Calu3 (cell line): Measurements from ENCODE around the gene PAPPA2. TPM values are rescaled to one million over a fixed set of nuclear protein-coding genes. Genes with fewer than 3 reads are reported as not detected.

Experiments used
- BruUV-seq: library from RNA; stranded (reverse); fragments of 400-500 nt; replicated peaks from 2 replicates; lab custom pipeline; 2021; lab: Mats Ljungman, UMichigan
- CTCF ChIA-PET: fragments of 300-600 bp; sonication (Branson Sonifier 250); formaldehyde crosslinking; loops from one replicate; lab custom pipeline; 2022; ENCODE audit warnings: antibody characterized with exemption; lab: Charles Lee
- DNase-seq: peaks from one replicate; pipeline ENCODE4 v3.0.0; 2022
- H3K27ac Mint-ChIP-seq: one replicate; pipeline ENCODE4 v1.8.0; 2022; ENCODE audit warnings: mixed read lengths; ENCODE audit not compliant: unreplicated experiment
- H3K27me3 Mint-ChIP-seq: one replicate; pipeline ENCODE4 v1.8.0; 2022; ENCODE audit warnings: mixed read lengths; ENCODE audit not compliant: unreplicated experiment
- H3K36me3 Mint-ChIP-seq: one replicate; pipeline ENCODE4 v1.8.0; 2022; ENCODE audit warnings: mild to moderate bottlenecking, moderate library complexity, mixed read lengths; ENCODE audit not compliant: insufficient read depth, unreplicated experiment
- H3K4me1 Mint-ChIP-seq: one replicate; pipeline ENCODE4 v1.8.0; 2022; ENCODE audit warnings: mild to moderate bottlenecking, low read depth, mixed read lengths; ENCODE audit not compliant: unreplicated experiment
- H3K4me3 Mint-ChIP-seq: one replicate; pipeline ENCODE4 v1.8.0; 2022; ENCODE audit warnings: mild to moderate bottlenecking, low read depth, moderate library complexity, mixed read lengths; ENCODE audit not compliant: unreplicated experiment
- H3K9me3 Mint-ChIP-seq: one replicate; pipeline ENCODE4 v1.8.0; 2022; ENCODE audit warnings: low read depth, mixed read lengths; ENCODE audit not compliant: unreplicated experiment
- intact Hi-C: fragments of 100-400 bp; cut with micrococcal nuclease; formaldehyde crosslinking; loops from one replicate; pipeline ENCODE4 v1.10.0; 2022; ENCODE audit not compliant: unreplicated experiment
- total RNA-seq: library from RNA; stranded (reverse); gene quantifications from 2 replicates; pipeline ENCODE4 v1.2.3, GENCODE V29; 2022
- TF ChIP-seq, protein P1 (sequence below): fragments of 200-600 bp; IDR thresholded peaks from one replicate; pipeline ENCODE4 v1.8.0; 2022; ENCODE audit warnings: antibody characterized with exemption; ENCODE audit not compliant: unreplicated experiment

The PAPPA2 gene
- total RNA-seq, 1 experiment from 2014 or later: 0.14 TPM

DNA sequence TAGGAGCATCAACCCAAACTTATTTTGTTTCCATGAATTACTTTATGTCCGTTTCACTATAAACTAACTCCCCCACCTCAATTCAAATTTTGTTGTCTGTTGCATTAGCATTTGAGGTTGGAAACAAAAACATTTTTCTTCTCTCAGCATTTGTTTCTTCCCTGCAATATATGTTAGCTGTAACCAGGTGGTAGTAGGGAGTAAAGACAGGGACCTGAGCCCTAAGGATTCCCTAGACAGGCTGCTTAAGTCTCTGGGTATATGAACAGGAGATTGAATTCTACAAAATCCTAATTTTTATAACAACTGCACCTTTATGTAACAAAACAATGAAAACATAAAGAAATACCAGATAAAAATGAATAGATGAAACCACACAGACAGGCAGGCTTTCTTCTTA is 242.6 kb downstream of the PAPPA2 start:
- BruUV-seq: no TSS peak
- CTCF ChIA-PET: no interaction called here

DNA sequence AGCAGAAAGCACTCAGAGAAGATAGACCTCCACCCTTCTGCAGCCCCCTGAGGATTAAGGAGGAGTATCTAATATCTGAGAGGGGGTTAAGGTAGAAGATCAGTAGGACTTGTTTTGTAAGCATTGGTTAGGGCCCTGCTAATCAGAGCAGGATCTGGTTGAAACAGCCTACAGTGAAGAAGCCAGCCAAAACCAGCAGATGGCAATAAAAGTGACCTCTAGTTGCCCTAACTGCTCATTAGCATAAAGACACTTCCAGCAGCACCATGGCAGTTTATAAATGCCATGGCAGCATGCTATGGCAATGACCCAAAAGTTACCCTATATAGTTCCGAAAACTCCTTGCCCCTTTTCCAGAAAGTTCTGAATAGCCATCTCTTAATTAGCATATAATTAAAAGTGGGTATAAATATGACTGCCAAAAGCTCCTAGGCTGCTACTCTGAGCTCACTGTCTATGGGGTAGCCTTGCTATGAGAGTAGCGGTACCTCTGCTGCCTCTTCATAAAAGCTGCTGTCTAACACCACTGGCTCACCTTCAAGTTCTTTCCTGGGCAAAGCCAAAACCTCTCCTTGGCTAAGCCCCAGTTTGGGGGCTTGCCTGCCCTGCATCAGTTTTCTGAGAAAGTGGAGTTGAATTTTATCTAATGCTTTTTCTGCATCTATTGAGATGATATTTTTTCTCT is 254.2 kb downstream of the PAPPA2 start:
- CTCF ChIA-PET: no interaction called here
- Mint-ChIP-seq H3K4me1 (no peaks in the 10 kb centered on the region), H3K27ac (no peak overlapping the region), H3K27me3 (no peaks in the 10 kb centered on the region), H3K9me3 (no peaks in the 10 kb centered on the region), H3K36me3 (no peaks in the 10 kb centered on the region), H3K4me3 (no peak overlapping the region)
- TF ChIP-seq, protein P1, sequence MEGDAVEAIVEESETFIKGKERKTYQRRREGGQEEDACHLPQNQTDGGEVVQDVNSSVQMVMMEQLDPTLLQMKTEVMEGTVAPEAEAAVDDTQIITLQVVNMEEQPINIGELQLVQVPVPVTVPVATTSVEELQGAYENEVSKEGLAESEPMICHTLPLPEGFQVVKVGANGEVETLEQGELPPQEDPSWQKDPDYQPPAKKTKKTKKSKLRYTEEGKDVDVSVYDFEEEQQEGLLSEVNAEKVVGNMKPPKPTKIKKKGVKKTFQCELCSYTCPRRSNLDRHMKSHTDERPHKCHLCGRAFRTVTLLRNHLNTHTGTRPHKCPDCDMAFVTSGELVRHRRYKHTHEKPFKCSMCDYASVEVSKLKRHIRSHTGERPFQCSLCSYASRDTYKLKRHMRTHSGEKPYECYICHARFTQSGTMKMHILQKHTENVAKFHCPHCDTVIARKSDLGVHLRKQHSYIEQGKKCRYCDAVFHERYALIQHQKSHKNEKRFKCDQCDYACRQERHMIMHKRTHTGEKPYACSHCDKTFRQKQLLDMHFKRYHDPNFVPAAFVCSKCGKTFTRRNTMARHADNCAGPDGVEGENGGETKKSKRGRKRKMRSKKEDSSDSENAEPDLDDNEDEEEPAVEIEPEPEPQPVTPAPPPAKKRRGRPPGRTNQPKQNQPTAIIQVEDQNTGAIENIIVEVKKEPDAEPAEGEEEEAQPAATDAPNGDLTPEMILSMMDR: no peak
- no TSS peak for BruUV-seq
- DNase-seq: no peak
- intact Hi-C loops: no loop called here

More for the DNA sequence above, 242.6 kb downstream of the PAPPA2 start:
- H3K4me1 Mint-ChIP-seq: no peaks in the 10 kb centered on the region
- DNase-seq: no peak
- H3K27ac Mint-ChIP-seq: no peak overlapping the region
- TF ChIP-seq, protein P1: no peak
- no peaks in the 10 kb centered on the region for H3K36me3 Mint-ChIP-seq
- H3K9me3 Mint-ChIP-seq: no peaks in the 10 kb centered on the region
- H3K4me3 Mint-ChIP-seq: no peak overlapping the region
- peaks cover 20% of the 10 kb centered on the region for H3K27me3 Mint-ChIP-seq
- intact Hi-C loops: no loop called here

DNA sequence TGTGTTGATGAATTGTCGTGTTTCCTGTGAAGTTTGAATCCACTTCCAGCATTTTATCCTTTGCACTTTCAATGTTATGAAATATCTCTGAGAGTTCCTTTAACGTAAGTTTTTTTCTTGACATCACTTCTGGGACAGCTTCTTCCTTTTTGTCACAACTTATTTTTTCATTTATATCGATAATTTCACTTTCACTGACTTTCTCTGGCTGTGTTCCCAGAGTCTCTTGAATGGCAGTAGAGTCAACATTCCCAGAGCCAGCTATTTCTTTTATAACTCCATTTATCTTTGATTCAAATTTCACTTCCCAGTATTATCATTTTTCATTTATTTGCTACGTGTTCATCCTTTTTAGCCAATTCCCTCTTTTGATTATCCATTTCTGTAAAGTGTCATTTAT is 256.5 kb downstream of the PAPPA2 start:
- Mint-ChIP-seq H3K4me1 (no peaks in the 10 kb centered on the region), H3K27ac (no peak overlapping the region), H3K9me3 (no peaks in the 10 kb centered on the region), H3K36me3 (no peaks in the 10 kb centered on the region), H3K4me3 (no peak overlapping the region), H3K27me3 (no peaks in the 10 kb centered on the region)
- no TSS peak for BruUV-seq
- CTCF ChIA-PET: no interaction called here
- intact Hi-C loops: no loop called here
- TF ChIP-seq, protein P1: no peak
- DNase-seq: no peak

DNA sequence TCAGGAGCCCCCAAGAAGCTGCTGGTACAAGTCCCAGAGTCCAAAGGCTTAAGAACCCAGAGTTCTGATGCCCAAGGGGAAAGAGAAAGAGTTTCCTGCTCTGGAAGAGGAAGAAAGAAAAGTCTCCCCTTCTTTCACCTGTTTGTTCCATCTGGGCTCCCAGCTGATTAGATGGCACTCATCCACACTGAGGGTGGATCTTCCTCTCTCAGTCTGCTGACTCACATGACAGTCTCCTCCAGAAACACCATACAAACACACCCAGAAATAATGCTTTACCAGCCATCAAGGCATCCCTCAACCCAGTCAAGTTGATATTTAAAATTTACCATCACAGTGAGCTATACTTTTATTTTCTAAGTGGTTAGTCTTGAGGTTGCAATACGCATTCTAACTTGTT is 257.9 kb downstream of the PAPPA2 start:
- no peaks in the 10 kb centered on the region for H3K9me3 Mint-ChIP-seq
- BruUV-seq: no TSS peak

More for the DNA sequence above, 257.9 kb downstream of the PAPPA2 start:
- H3K4me1 Mint-ChIP-seq: no peaks in the 10 kb centered on the region
- no peak for DNase-seq
- no peak overlapping the region for H3K4me3 Mint-ChIP-seq
- no peaks in the 10 kb centered on the region for H3K36me3 Mint-ChIP-seq
- TF ChIP-seq, protein P1: no peak
- intact Hi-C loops: no loop called here
- no peak overlapping the region for H3K27ac Mint-ChIP-seq
- no peaks in the 10 kb centered on the region for H3K27me3 Mint-ChIP-seq
- CTCF ChIA-PET: no interaction called here
